SK-N-SH (cell line): ENCODE measurements around the gene MAGI2. TPM values are rescaled to one million over a fixed set of nuclear protein-coding genes. Genes with fewer than 3 reads are reported as not detected.

Experiments used
- CTCF ChIA-PET: fragments of 300-600, 350-600 bp; formaldehyde crosslinking; extraction: SDS; loops from one replicate; lab custom pipeline; 2021; lab: Yijun Ruan, JAX
- POLR2A ChIA-PET: fragments of 350-600 bp; sonication (Branson Sonifier 250); formaldehyde crosslinking; extraction: SDS; loops from one replicate; lab custom pipeline; 2020; ENCODE audit warnings: antibody characterized with exemption, inconsistent platforms; lab: Yijun Ruan, JAX
- DNase-seq: peaks from one replicate; pipeline ENCODE4 v3.0.0; 2012
- H2AFZ ChIP-seq: fragments of 200-600 bp; sonication (generic); 2 replicates; pipeline ENCODE4 v1.8.1; 2016; ENCODE audit warnings: antibody characterized with exemption, mild to moderate bottlenecking, low read depth
- H3F3A ChIP-seq: fragments of 200-600 bp; sonication (generic); replicated peaks from 2 replicates; pipeline ENCODE3; 2016; ENCODE audit warnings: antibody characterized with exemption, mild to moderate bottlenecking; ENCODE audit not compliant: insufficient read depth
- H3K27ac ChIP-seq, 2 experiments: fragments of 200-500 bp in 1 of 2; fragments of 200-600 bp in 1 of 2; sonication (Bioruptor generic) in 1 of 2; sonication (generic), shearing (Covaris generic) in 1 of 2; 2 replicates each; pipeline versions ENCODE4 v1.5.1 to v1.6.1; 2014 to 2016; ENCODE audit warnings: low read depth in 2 of 2, inconsistent platforms in 1 of 2, low read length in 1 of 2, mild to moderate bottlenecking in 1 of 2, mixed read lengths in 1 of 2
- H3K27me3 ChIP-seq: fragments of 200-600 bp; sonication (generic), shearing (Covaris generic); 2 replicates; pipeline ENCODE4 v1.6.1; 2016; ENCODE audit warnings: mixed run types; ENCODE audit not compliant: insufficient read depth
- H3K36me3 ChIP-seq, 2 experiments: fragments of 200-500 bp in 1 of 2; fragments of 200-600 bp in 1 of 2; sonication (Bioruptor generic) in 1 of 2; sonication (generic) in 1 of 2; replicated peaks in 1 of 2; 2 replicates each; pipeline versions ENCODE3 to v1.5.1; 2014 to 2016; ENCODE audit warnings: low read length in 1 of 2, mild to moderate bottlenecking in 1 of 2; ENCODE audit not compliant: insufficient read depth in 2 of 2, control insufficient read depth in 1 of 2
- H3K4me1 ChIP-seq, 2 experiments: fragments of 200-500 bp in 1 of 2; fragments of 200-600 bp in 1 of 2; sonication (Bioruptor generic) in 1 of 2; sonication (generic), shearing (Covaris generic) in 1 of 2; 2 replicates each; pipeline versions ENCODE4 v1.5.1 to v1.6.1; 2014 to 2016; ENCODE audit warnings: low read depth in 1 of 2, low read length in 1 of 2, mixed run types in 1 of 2; ENCODE audit not compliant: insufficient read depth in 2 of 2, control insufficient read depth in 1 of 2
- H3K4me2 ChIP-seq: fragments of 200-600 bp; sonication (generic), shearing (Covaris generic); 2 replicates; pipeline ENCODE4 v1.6.1; 2017; ENCODE audit warnings: mixed run types
- H3K4me3 ChIP-seq, 2 experiments: fragments of 200-500 bp in 1 of 2; fragments of 200-600 bp in 1 of 2; sonication (Bioruptor generic) in 1 of 2; sonication (generic), shearing (Covaris generic) in 1 of 2; 2 replicates each; pipeline versions ENCODE4 v1.5.1 to v1.8.1; 2014 to 2016; ENCODE audit warnings: low read depth in 2 of 2, inconsistent platforms in 1 of 2, low read length in 1 of 2, mild to moderate bottlenecking in 1 of 2, mixed read lengths in 1 of 2, moderate library complexity in 1 of 2
- H3K79me2 ChIP-seq: fragments of 200-600 bp; sonication (generic); 2 replicates; pipeline ENCODE4 v1.8.1; 2017; ENCODE audit warnings: mild to moderate bottlenecking; ENCODE audit not compliant: insufficient read depth
- H3K9ac ChIP-seq: fragments of 200-600 bp; sonication (generic); 2 replicates; pipeline ENCODE4 v1.6.1; 2017; ENCODE audit warnings: mixed run types
- H3K9me2 ChIP-seq: fragments of 200-600 bp; sonication (generic); 2 replicates; pipeline ENCODE4 v1.6.1; 2017; ENCODE audit warnings: mixed run types
- H3K9me3 ChIP-seq: fragments of 200-600 bp; sonication (generic); 2 replicates; pipeline ENCODE4 v1.6.1; 2017; ENCODE audit warnings: mixed run types, mild to moderate bottlenecking, moderate library complexity
- H4K20me1 ChIP-seq: fragments of 200-600 bp; sonication (generic); 2 replicates; pipeline ENCODE4 v1.6.1; 2017; ENCODE audit warnings: mild to moderate bottlenecking, mixed run types; ENCODE audit not compliant: insufficient read depth
- CHD2 ChIP-seq: fragments of 150-350 bp; IDR thresholded peaks from 2 replicates; pipeline ENCODE4 v1.6.1; 2018; ENCODE audit warnings: low read length; ENCODE audit not compliant: partially characterized antibody
- ELF1 ChIP-seq: IDR thresholded peaks from 2 replicates; pipeline ENCODE4 v1.4.0; 2012
- EP300 ChIP-seq, 2 experiments: IDR thresholded peaks; 2 replicates each; pipeline versions ENCODE4 v1.4.0 to v1.6.1; 2012; ENCODE audit warnings: borderline replicate concordance in 1 of 2, low read depth in 1 of 2, low read length in 1 of 2
- FOSL2 ChIP-seq: IDR thresholded peaks from 2 replicates; pipeline ENCODE4 v1.4.0; 2012; ENCODE audit warnings: low read depth, mild to moderate bottlenecking, moderate library complexity, borderline replicate concordance
- FOXJ3 ChIP-seq: sonication (generic); formaldehyde crosslinking; IDR thresholded peaks from 2 replicates; pipeline ENCODE4 v1.5.1; 2020; ENCODE audit warnings: mild to moderate bottlenecking, missing genetic modification reagents
- FOXM1 ChIP-seq: IDR thresholded peaks from 2 replicates; pipeline ENCODE4 v1.4.0; 2012; ENCODE audit warnings: low read depth, mild to moderate bottlenecking
- GABPA ChIP-seq: IDR thresholded peaks from 2 replicates; pipeline ENCODE4 v1.4.0; 2012; ENCODE audit warnings: low read depth, mild to moderate bottlenecking
- GATA2 ChIP-seq: sonication (generic); formaldehyde crosslinking; IDR thresholded peaks from 2 replicates; pipeline ENCODE4 v1.5.0; 2020; ENCODE audit warnings: mild to moderate bottlenecking, missing genetic modification reagents
- JUND ChIP-seq: IDR thresholded peaks from 2 replicates; pipeline ENCODE4 v1.4.0; 2012
- MXI1 ChIP-seq: IDR thresholded peaks from 2 replicates; pipeline ENCODE4 v1.6.1; 2012; ENCODE audit warnings: mild to moderate bottlenecking, low read depth, low read length, improper control_type of control experiment
- NFIC ChIP-seq: IDR thresholded peaks from 2 replicates; pipeline ENCODE4 v1.4.0; 2012; ENCODE audit warnings: borderline replicate concordance
- RXRA ChIP-seq: IDR thresholded peaks from 2 replicates; pipeline ENCODE4 v1.4.0; 2012; ENCODE audit warnings: low read depth, mild to moderate bottlenecking, borderline replicate concordance
- SIN3A ChIP-seq: IDR thresholded peaks from 2 replicates; pipeline ENCODE4 v1.6.1; 2012; ENCODE audit warnings: low read depth, mild to moderate bottlenecking, low read length, moderate library complexity, borderline replicate concordance
- TCF12 ChIP-seq: IDR thresholded peaks from 2 replicates; pipeline ENCODE4 v1.4.0; 2012
- TEAD4 ChIP-seq: IDR thresholded peaks from 2 replicates; pipeline ENCODE4 v1.4.0; 2012; ENCODE audit warnings: mild to moderate bottlenecking, borderline replicate concordance; ENCODE audit not compliant: insufficient read depth
- YY1 ChIP-seq: IDR thresholded peaks from 2 replicates; pipeline ENCODE4 v1.4.0; 2012; ENCODE audit warnings: low read depth, mild to moderate bottlenecking
- WGBS: methylation state at CpG from one replicate; pipeline ENCODE4 v1.1.6; 2017; ENCODE audit warnings: low lambda C conversion rate; 5-methylcytosine and 5-hydroxymethylcytosine counted together
- polyA plus RNA-seq, 3 experiments: library from polyadenylated mRNA; depleted of rRNA; stranded (reverse); fragments of >200 nt; gene quantifications; 2 replicates each; pipeline ENCODE4 v1.2.3, GENCODE V29; 2012
- TF ChIP-seq, protein P1 (sequence below): fragments of 150-350 bp; IDR thresholded peaks from 2 replicates; pipeline ENCODE4 v1.6.1; 2016; ENCODE audit warnings: mild to moderate bottlenecking, low read depth, low read length
- TF ChIP-seq, protein P2 (sequence below): IDR thresholded peaks from 2 replicates; pipeline ENCODE4; 2012
- TF ChIP-seq, protein P3 (sequence below): fragments of 150-350 bp; IDR thresholded peaks from 2 replicates; pipeline ENCODE4 v1.6.1; 2017; ENCODE audit warnings: antibody characterized with exemption, low read length, low read depth, borderline replicate concordance
- TF ChIP-seq, protein P4 (sequence below): IDR thresholded peaks from 2 replicates; pipeline ENCODE4 v1.4.0; 2012; ENCODE audit warnings: low read depth

Gene MAGI2
- polyA plus RNA-seq, 1 of the 3 experiments (the other 2 are of a cell fraction) = 1.1 TPM

DNA sequence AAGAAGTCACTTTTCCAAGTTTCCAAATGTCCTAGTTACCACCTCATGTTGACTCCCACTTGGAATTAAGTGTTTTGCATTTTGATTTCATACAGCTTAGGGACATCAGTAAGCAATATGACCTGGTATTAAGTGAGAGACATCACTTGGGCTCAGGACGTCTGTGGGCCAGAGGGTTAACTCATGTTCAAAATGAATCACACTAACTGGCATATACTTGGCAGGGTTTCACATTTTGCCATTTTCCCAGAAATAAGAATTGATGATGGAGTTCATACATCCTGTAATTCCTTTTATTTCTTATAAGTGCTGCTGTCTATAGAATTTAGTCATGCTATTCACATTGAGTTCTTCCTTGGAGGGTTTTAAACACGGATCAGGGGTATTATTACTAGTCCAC lies 1138.3 kb downstream of the MAGI2 start:
- no peak overlapping the region for H2AFZ ChIP-seq
- H3K27ac ChIP-seq = no peak overlapping the region
- no peak overlapping the region for H3K9ac ChIP-seq
- no peaks in the 10 kb centered on the region for H3K4me1 ChIP-seq
- H3K27me3 ChIP-seq = no peaks in the 10 kb centered on the region
- H3K9me2 ChIP-seq = no peaks in the 10 kb centered on the region
- TF ChIP-seq NFIC (peak; percentile 85), TEAD4 (0 out of 2 replicates have a peak, but pooled peaks have one; percentile 27), EP300 (IDR thresholded peaks at IDR 0.05; ENCODE audit: borderline replicate concordance in 1 of 2, low read depth in 1 of 2, low read length in 1 of 2) (peak in 1 of 2 experiments; percentile 61; a peak in 1 of 4 replicates), FOXJ3 (no peak), FOSL2 (peak; percentile 43; the same call in 1 of the 2 replicates), TCF12 (peak; percentile 67), GATA2 (no peak), JUND (peak; percentile 46)
- TF ChIP-seq, protein P1, sequence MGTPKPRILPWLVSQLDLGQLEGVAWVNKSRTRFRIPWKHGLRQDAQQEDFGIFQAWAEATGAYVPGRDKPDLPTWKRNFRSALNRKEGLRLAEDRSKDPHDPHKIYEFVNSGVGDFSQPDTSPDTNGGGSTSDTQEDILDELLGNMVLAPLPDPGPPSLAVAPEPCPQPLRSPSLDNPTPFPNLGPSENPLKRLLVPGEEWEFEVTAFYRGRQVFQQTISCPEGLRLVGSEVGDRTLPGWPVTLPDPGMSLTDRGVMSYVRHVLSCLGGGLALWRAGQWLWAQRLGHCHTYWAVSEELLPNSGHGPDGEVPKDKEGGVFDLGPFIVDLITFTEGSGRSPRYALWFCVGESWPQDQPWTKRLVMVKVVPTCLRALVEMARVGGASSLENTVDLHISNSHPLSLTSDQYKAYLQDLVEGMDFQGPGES = no peak
- TF ChIP-seq, protein P2, sequence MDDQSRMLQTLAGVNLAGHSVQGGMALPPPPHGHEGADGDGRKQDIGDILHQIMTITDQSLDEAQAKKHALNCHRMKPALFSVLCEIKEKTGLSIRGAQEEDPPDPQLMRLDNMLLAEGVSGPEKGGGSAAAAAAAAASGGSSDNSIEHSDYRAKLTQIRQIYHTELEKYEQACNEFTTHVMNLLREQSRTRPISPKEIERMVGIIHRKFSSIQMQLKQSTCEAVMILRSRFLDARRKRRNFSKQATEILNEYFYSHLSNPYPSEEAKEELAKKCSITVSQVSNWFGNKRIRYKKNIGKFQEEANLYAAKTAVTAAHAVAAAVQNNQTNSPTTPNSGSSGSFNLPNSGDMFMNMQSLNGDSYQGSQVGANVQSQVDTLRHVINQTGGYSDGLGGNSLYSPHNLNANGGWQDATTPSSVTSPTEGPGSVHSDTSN = peak; percentile 87
- peaks cover 10% of the 10 kb centered on the region for H3F3A ChIP-seq
- no peak for DNase-seq
- no peaks in the 10 kb centered on the region for H3K9me3 ChIP-seq
- H3K4me3 ChIP-seq = no peak overlapping the region
- no peaks in the 10 kb centered on the region for H4K20me1 ChIP-seq
- WGBS = 36% methylated on average over 2 of the region's 2 CpGs
- no peaks in the 10 kb centered on the region for H3K36me3 ChIP-seq
- H3K4me2 ChIP-seq = no peak overlapping the region
- no peaks in the 10 kb centered on the region for H3K79me2 ChIP-seq
- ChIA-PET CTCF (no interaction called here), POLR2A (no interaction called here)

DNA sequence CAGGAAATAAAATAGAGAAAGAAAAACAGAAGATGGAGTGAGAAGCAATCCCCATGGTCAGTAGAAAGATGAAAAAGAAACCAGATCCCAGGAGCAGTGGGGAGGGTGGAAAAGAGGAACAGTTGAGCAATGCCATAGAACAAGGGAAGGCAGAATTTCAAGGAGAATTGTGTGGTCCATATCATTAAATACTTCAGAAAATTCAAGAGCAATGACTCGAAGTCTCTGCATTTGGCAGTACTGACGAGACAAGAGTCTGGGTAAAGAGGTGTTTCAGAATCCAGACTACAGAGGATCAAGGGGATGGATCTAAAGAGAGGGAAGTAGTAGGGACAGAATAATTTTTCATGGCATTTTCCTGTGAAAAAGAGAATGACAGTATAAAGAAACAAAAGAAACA lies 1142.3 kb downstream of the MAGI2 start:
- Histone ChIP-seq H4K20me1 (no peaks in the 10 kb centered on the region), H3K4me2 (no peak overlapping the region), H3K27ac (peak overlapping the region in 1 of 2 experiments; percentile 8; a peak in 2 of 4 replicates), H3K4me3 (no peak overlapping the region), H3F3A (peaks cover 10% of the 10 kb centered on the region), H3K9me3 (no peaks in the 10 kb centered on the region), H3K36me3 (no peaks in the 10 kb centered on the region), H3K9ac (no peak overlapping the region), H3K27me3 (no peaks in the 10 kb centered on the region), H3K9me2 (no peaks in the 10 kb centered on the region), H2AFZ (peak overlapping the region; percentile 33; the same call in 1 of the 2 replicates), H3K4me1 (no peaks in the 10 kb centered on the region), H3K79me2 (no peaks in the 10 kb centered on the region)
- no peak for DNase-seq
- CTCF ChIA-PET = interaction anchor here (1.0 to 1.1 kb wide), 2 partner anchors 13 to 15 kb away, joined by 3 read pairs; no protein-coding TSS in a partner anchor
- POLR2A ChIA-PET = no interaction called here
- 58% methylated on average over 2 of the region's 2 CpGs for WGBS
- TF ChIP-seq ELF1 (no peak), RXRA (no peak), FOXM1 (no peak), GABPA (no peak), CHD2 (no peak), EP300 (IDR thresholded peaks at IDR 0.05; ENCODE audit: borderline replicate concordance in 1 of 2, low read depth in 1 of 2, low read length in 1 of 2) (no peak), YY1 (no peak), SIN3A (no peak), JUND (no peak), MXI1 (no peak), GATA2 (no peak)
- TF ChIP-seq, protein P3, sequence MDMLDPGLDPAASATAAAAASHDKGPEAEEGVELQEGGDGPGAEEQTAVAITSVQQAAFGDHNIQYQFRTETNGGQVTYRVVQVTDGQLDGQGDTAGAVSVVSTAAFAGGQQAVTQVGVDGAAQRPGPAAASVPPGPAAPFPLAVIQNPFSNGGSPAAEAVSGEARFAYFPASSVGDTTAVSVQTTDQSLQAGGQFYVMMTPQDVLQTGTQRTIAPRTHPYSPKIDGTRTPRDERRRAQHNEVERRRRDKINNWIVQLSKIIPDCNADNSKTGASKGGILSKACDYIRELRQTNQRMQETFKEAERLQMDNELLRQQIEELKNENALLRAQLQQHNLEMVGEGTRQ = no peak
- TF ChIP-seq, protein P4, sequence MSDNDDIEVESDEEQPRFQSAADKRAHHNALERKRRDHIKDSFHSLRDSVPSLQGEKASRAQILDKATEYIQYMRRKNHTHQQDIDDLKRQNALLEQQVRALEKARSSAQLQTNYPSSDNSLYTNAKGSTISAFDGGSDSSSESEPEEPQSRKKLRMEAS = no peak
